HepG2 (cell line): ENCODE data around the gene ATL2. TPM values are rescaled to one million over a fixed set of nuclear protein-coding genes. Genes with fewer than 3 reads are reported as not detected.

Experiments used
- ATAC-seq: fragments of 200-7000 bp; cut with Tn5 transposase; 3 replicates; pipeline ENCODE4 v1.9.1; 2020; ENCODE audit warnings: mild to moderate bottlenecking, moderate library complexity
- BruUV-seq: library from RNA; stranded (reverse); fragments of 400-500 nt; replicated peaks from 2 replicates; lab custom pipeline; 2021; lab: Mats Ljungman, UMichigan
- CTCF ChIA-PET: fragments of 300-600 bp; formaldehyde crosslinking; extraction: SDS; loops from one replicate; lab custom pipeline; 2021; ENCODE audit warnings: low total read pairs, inconsistent platforms, low intra/inter-chr PET ratio; lab: Yijun Ruan, JAX
- POLR2A ChIA-PET: fragments of 350-600 bp; sonication (Branson Sonifier 250); formaldehyde crosslinking; loops from one replicate; lab custom pipeline; 2020; ENCODE audit warnings: antibody characterized with exemption, inconsistent platforms; lab: Yijun Ruan, JAX
- DNase-seq: peaks from one replicate; pipeline ENCODE4 v3.0.0-alpha.2; 2015; ENCODE audit warnings: low spot score
- FAIRE-seq: peaks from 3 replicates; lab custom pipeline; 2011; peaks lifted over from hg19 to GRCh38; lab: Jason Lieb, UNC
- H2AFZ ChIP-seq: one replicate; pipeline ENCODE4 v1.6.1; 2011; ENCODE audit warnings: low read length, inconsistent platforms
- H3K27ac ChIP-seq: fragments of 300-600 bp; 3 replicates; pipeline ENCODE4 v1.8.0; 2011; ENCODE audit warnings: mixed run types, mild to moderate bottlenecking, mixed read lengths, low read length, inconsistent platforms; ENCODE audit not compliant: insufficient read depth; ENCODE audit errors: extremely low read length
- H3K27me3 ChIP-seq, 2 experiments: fragments of 200-600 bp in 1 of 2; 2 replicates in 1 of 2; 3 replicates in 1 of 2; pipeline versions ENCODE4 v1.6.0 to v1.8.0; 2011; ENCODE audit warnings: low read length in 2 of 2, mild to moderate bottlenecking in 2 of 2, moderate library complexity in 2 of 2, inconsistent platforms in 1 of 2; ENCODE audit not compliant: insufficient read depth in 2 of 2, control insufficient read depth in 1 of 2
- H3K36me3 ChIP-seq, 2 experiments: fragments of 200-600 bp in 1 of 2; replicated peaks in 1 of 2; 2 replicates in 1 of 2; 3 replicates in 1 of 2; pipeline versions ENCODE4 v1.5.1 to v1.8.0; 2011; ENCODE audit warnings: low read length in 2 of 2, inconsistent platforms in 1 of 2; ENCODE audit not compliant: insufficient read depth in 2 of 2, control insufficient read depth in 1 of 2
- H3K4me1 ChIP-seq: 2 replicates; pipeline ENCODE4 v1.5.1; 2012; ENCODE audit warnings: low read length, inconsistent platforms; ENCODE audit not compliant: insufficient read depth
- H3K4me2 ChIP-seq: 2 replicates; pipeline ENCODE4 v1.6.0; 2011; ENCODE audit warnings: low read depth, low read length, inconsistent platforms
- H3K4me3 ChIP-seq, 3 experiments: fragments of 200-600 bp in 1 of 3; sonication (generic), shearing (Covaris generic) in 1 of 3; replicated peaks in 1 of 3; 2 replicates each; pipeline ENCODE4 v1.5.1; 2011 to 2016; ENCODE audit warnings: low read length in 3 of 3, inconsistent platforms in 2 of 3, low read depth in 2 of 3, mild to moderate bottlenecking in 2 of 3, control low read depth in 1 of 3, mixed read lengths in 1 of 3; ENCODE audit not compliant: insufficient read depth in 1 of 3
- H3K79me2 ChIP-seq: one replicate; pipeline ENCODE4 v1.6.1; 2011; ENCODE audit warnings: low read length, inconsistent platforms; ENCODE audit not compliant: insufficient read depth
- H3K9ac ChIP-seq: 2 replicates; pipeline ENCODE4 v1.6.0; 2011; ENCODE audit warnings: mild to moderate bottlenecking, low read depth, low read length, inconsistent platforms; ENCODE audit not compliant: insufficient read depth
- H3K9me3 ChIP-seq: 2 replicates; pipeline ENCODE4 v1.5.1; 2012; ENCODE audit warnings: mild to moderate bottlenecking, low read length
- H4K20me1 ChIP-seq: 2 replicates; pipeline ENCODE4 v1.6.0; 2011; ENCODE audit warnings: inconsistent platforms, mild to moderate bottlenecking, low read length, moderate library complexity; ENCODE audit not compliant: insufficient read depth
- BCL3 ChIP-seq: sonication (generic); formaldehyde crosslinking; IDR thresholded peaks from 2 replicates; pipeline ENCODE4 v1.5.1; 2020; ENCODE audit warnings: mild to moderate bottlenecking, missing genetic modification reagents, moderate library complexity
- FLYWCH1 ChIP-seq: sonication (generic); formaldehyde crosslinking; IDR thresholded peaks from 2 replicates; pipeline ENCODE4 v1.8.1; 2023; ENCODE audit warnings: mild to moderate bottlenecking, missing genetic modification reagents
- FOXK2 ChIP-seq: fragments of 450-650 bp; IDR thresholded peaks from 2 replicates; pipeline ENCODE4 v1.6.1; 2016
- MEIS2 ChIP-seq: sonication (generic); formaldehyde crosslinking; IDR thresholded peaks from 2 replicates; pipeline ENCODE4 v1.9.0; 2021; ENCODE audit warnings: mild to moderate bottlenecking, missing genetic modification reagents
- NFE2L2 ChIP-seq: fragments of 150-350 bp; IDR thresholded peaks from 2 replicates; pipeline ENCODE4 v1.6.1; 2014; ENCODE audit warnings: low read length
- RNF219 ChIP-seq: sonication (generic); formaldehyde crosslinking; IDR thresholded peaks from 2 replicates; pipeline ENCODE4 v1.5.0; 2020; ENCODE audit warnings: mild to moderate bottlenecking, missing genetic modification reagents
- YEATS2 ChIP-seq: sonication (generic); formaldehyde crosslinking; IDR thresholded peaks from 2 replicates; pipeline ENCODE4 v1.4.0; 2020; ENCODE audit warnings: missing genetic modification reagents, borderline replicate concordance
- ZNF10 ChIP-seq: sonication (generic); formaldehyde crosslinking; IDR thresholded peaks from 2 replicates; pipeline ENCODE4 v1.4.0; 2020; ENCODE audit warnings: mild to moderate bottlenecking, low read depth, missing genetic modification reagents, borderline replicate concordance
- ZNF224 ChIP-seq: sonication (generic); formaldehyde crosslinking; IDR thresholded peaks from 2 replicates; pipeline ENCODE4 v1.5.0; 2020; ENCODE audit warnings: mild to moderate bottlenecking, missing genetic modification reagents
- ZNF709 ChIP-seq: sonication (generic); formaldehyde crosslinking; IDR thresholded peaks from 2 replicates; pipeline ENCODE4 v1.5.0; 2020; ENCODE audit warnings: mild to moderate bottlenecking, missing genetic modification reagents
- ZNF770 ChIP-seq: sonication (generic); formaldehyde crosslinking; IDR thresholded peaks from 2 replicates; pipeline ENCODE4 v1.5.0; 2020; ENCODE audit warnings: mild to moderate bottlenecking, missing genetic modification reagents
- WGBS: methylation state at CpG from one replicate; pipeline ENCODE4 v1.1.6; 2017; ENCODE audit warnings: low lambda C conversion rate; 5-methylcytosine and 5-hydroxymethylcytosine counted together
- in situ Hi-C: cut with HindIII; loops from 2 replicates; pipeline ENCODE4 v1.10.0; 2017; ENCODE audit warnings: low pct_unique_long_range_greater_than_20kb; ENCODE audit not compliant: extremely low pct_ligation_motif_present
- intact Hi-C: fragments of 100-400 bp; cut with micrococcal nuclease; formaldehyde crosslinking; loops from one replicate; pipeline ENCODE4 v1.10.0; 2022; ENCODE audit not compliant: unreplicated experiment
- polyA plus RNA-seq, 8 experiments: library from polyadenylated mRNA; depleted of rRNA in 3 of 8; stranded (reverse) in 7 of 8; unstranded in 1 of 8; fragments of >200 nt; fragmentation: Illumina TruSeq in 4 of 8; extraction: Trizol in 4 of 8; gene quantifications; 2 replicates each; pipeline versions ENCODE4 v1.2.1 to v1.2.3, GENCODE V29; 2011 to 2016; ENCODE audit warnings: low read depth in 4 of 8, missing spikeins in 1 of 8, mixed read lengths in 1 of 8; ENCODE audit not compliant: insufficient read depth in 1 of 8
- total RNA-seq, 5 experiments: library from RNA; depleted of rRNA; stranded (reverse); fragments of >200 nt; fragmentation: Illumina TruSeq; extraction: Trizol; gene quantifications; 2 replicates each; pipeline ENCODE4 v1.2.3, GENCODE V29; 2016; ENCODE audit warnings: low read depth in 1 of 5

The ATL2 gene
- total and polyA plus RNA-seq, 2 of the 13 experiments (the other 11 are each of a cell fraction or from before 2014, with no cell fraction given) = 56.5 to 119 TPM

- CTCF ChIA-PET = no interaction called here
- intact Hi-C loops = no loop called here
- POLR2A ChIA-PET = no interaction called here
Observed at GRCh38 chr2:38281095-38281742, 95.9 kb downstream of the ATL2 start.

GRCh38 chr2:38279201-38279600, 97.9 kb downstream of the ATL2 start:
- in situ Hi-C loops = loop anchor here (5.0 kb wide), 1 partner anchor 382 kb away; no protein-coding TSS in a partner anchor
- TF ChIP-seq ZNF709 (CRISPR knock-in tag) (no peak), FOXK2 (no peak), ZNF10 (no peak), ZNF770 (CRISPR knock-in tag) (no peak), FLYWCH1 (CRISPR knock-in tag) (no peak), YEATS2 (CRISPR knock-in tag) (no peak), NFE2L2 (no peak), BCL3 (CRISPR knock-in tag) (no peak), ZNF224 (CRISPR knock-in tag) (no peak)

More at GRCh38 chr2:38281095-38281742, 95.9 kb downstream of the ATL2 start:
- in situ Hi-C loops = no loop called here
- WGBS = 69% methylated on average over 6 of the region's 6 CpGs
- Histone ChIP-seq H3K36me3 (no peaks in the 10 kb centered on the region), H3K27ac (no peak overlapping the region), H3K9me3 (no peaks in the 10 kb centered on the region), H3K4me3 (no peak overlapping the region), H3K4me1 (peaks cover 21% of the 10 kb centered on the region), H2AFZ (no peak overlapping the region), H3K4me2 (no peak overlapping the region), H3K79me2 (no peaks in the 10 kb centered on the region), H3K27me3 (no peaks in the 10 kb centered on the region), H4K20me1 (no peaks in the 10 kb centered on the region), H3K9ac (no peak overlapping the region)
- no TSS peak for BruUV-seq
- ATAC-seq (no peak), FAIRE-seq (no peak), DNase-seq (no peak)
- TF ChIP-seq RNF219 (CRISPR knock-in tag) (no peak), MEIS2 (CRISPR knock-in tag) (no peak)

More at GRCh38 chr2:38279201-38279600, 97.9 kb downstream of the ATL2 start:
- CTCF ChIA-PET = no interaction called here
- no peak for ATAC-seq
- H3K4me3 ChIP-seq = no peak overlapping the region
- no peaks in the 10 kb centered on the region for H3K9me3 ChIP-seq
- WGBS = 38% methylated on average over 4 of the region's 4 CpGs
- no peak overlapping the region for H3K9ac ChIP-seq
- BruUV-seq = no TSS peak
- FAIRE-seq = no peak
- POLR2A ChIA-PET = no interaction called here
- no peak overlapping the region for H3K27ac ChIP-seq
- H3K27me3 ChIP-seq = no peaks in the 10 kb centered on the region; a peak in 1 of 5 replicates
- H3K36me3 ChIP-seq = no peaks in the 10 kb centered on the region
- intact Hi-C loops = loop anchor here (5.0 kb wide), 1 partner anchor 402 kb away; no protein-coding TSS in a partner anchor
- no peaks in the 10 kb centered on the region for H4K20me1 ChIP-seq
- peaks cover 21% of the 10 kb centered on the region for H3K4me1 ChIP-seq
- no peak for DNase-seq
- H2AFZ ChIP-seq = no peak overlapping the region
- H3K79me2 ChIP-seq = no peaks in the 10 kb centered on the region
- H3K4me2 ChIP-seq = no peak overlapping the region
